Measurements from ENCODE around the gene KIFC3. TPM values are rescaled to one million over a fixed set of nuclear protein-coding genes. Genes with fewer than 3 reads are reported as not detected.
"Not testable (repeated sequence)": the region's sequence is repeated elsewhere in the genome, so short reads cannot be mapped to it uniquely, and the experiment has no call there.

Gene KIFC3
- total and polyA plus RNA-seq, 9 donors: 4.6 to 54.0 (median 23.8) TPM

GRCh38 chr16:57798953-57799599 is 3.2 kb downstream of the KIFC3 start:
- DNase-seq: no peak
- WGBS, 3 donors: 74 to 79% (median 75%) methylated on average over 6 of the region's 6 CpGs
- no peaks in the 10 kb centered on the region for H3K9me3 ChIP-seq
- H3K4me3 ChIP-seq: no peak overlapping the region
- H3K4me1 ChIP-seq (ENCODE audit: insufficient read depth): peaks cover 8% of the 10 kb centered on the region
- intact Hi-C loops (cut with DNase I): loop anchor here in 1 of 4 donors (5.0 kb wide), 1 partner anchor 63 kb away; no protein-coding TSS in a partner anchor
- H3K27ac ChIP-seq: no peak overlapping the region
- TF ChIP-seq CTCF (IDR thresholded peaks at IDR 0.05) (no peak), POLR2A (IDR thresholded peaks at IDR 0.05) (no peak), EP300 (IDR thresholded peaks at IDR 0.05) (no peak)
- no peaks in the 10 kb centered on the region for H3K36me3 ChIP-seq
- no peaks in the 10 kb centered on the region for H3K27me3 ChIP-seq

GRCh38 chr16:57798267-57798810 is 4.0 kb downstream of the KIFC3 start:
- no peaks in the 10 kb centered on the region for H3K36me3 ChIP-seq
- peaks cover 8% of the 10 kb centered on the region for H3K4me1 ChIP-seq (ENCODE audit: insufficient read depth)
- H3K4me3 ChIP-seq: no peak overlapping the region
- DNase-seq: no peak
- H3K27ac ChIP-seq: no peak overlapping the region
- TF ChIP-seq CTCF (IDR thresholded peaks at IDR 0.05): no peak
- no peak for TF ChIP-seq POLR2A (IDR thresholded peaks at IDR 0.05)
- no peak for TF ChIP-seq EP300 (IDR thresholded peaks at IDR 0.05)
- intact Hi-C loops (cut with DNase I): loop anchor here in 1 of 4 donors (5.0 kb wide), 1 partner anchor 64 kb away; no protein-coding TSS in a partner anchor
- no peaks in the 10 kb centered on the region for H3K27me3 ChIP-seq
- H3K9me3 ChIP-seq: no peaks in the 10 kb centered on the region
- WGBS, 3 donors: 85 to 89% (median 89%) methylated on average over 10 to 16 of the region's 16 CpGs

GRCh38 chr16:57797526-57798266 is 4.6 kb downstream of the KIFC3 start:
- Histone ChIP-seq H3K27ac (no peak overlapping the region), H3K9me3 (no peaks in the 10 kb centered on the region), H3K4me3 (no peak overlapping the region), H3K36me3 (no peaks in the 10 kb centered on the region), H3K4me1 (ENCODE audit: insufficient read depth) (peaks cover 8% of the 10 kb centered on the region), H3K27me3 (no peaks in the 10 kb centered on the region)
- intact Hi-C loops (cut with DNase I): loop anchor here in 1 of 4 donors (5.0 kb wide), 1 partner anchor 65 kb away; no protein-coding TSS in a partner anchor
- 83 to 86% (median 86%) methylated on average over 42 of the region's 42 CpGs for WGBS, 3 donors
- DNase-seq: no peak
- no peak for TF ChIP-seq EP300 (IDR thresholded peaks at IDR 0.05)
- no peak for TF ChIP-seq CTCF (IDR thresholded peaks at IDR 0.05)
- no peak for TF ChIP-seq POLR2A (IDR thresholded peaks at IDR 0.05)

GRCh38 chr16:57797216-57797525 is 5.1 kb downstream of the KIFC3 start:
- peaks cover 7% of the 10 kb centered on the region for H3K4me1 ChIP-seq (ENCODE audit: insufficient read depth)
- 83 to 86% (median 86%) methylated on average over 13 of the region's 13 CpGs for WGBS, 3 donors
- no peak overlapping the region for H3K4me3 ChIP-seq
- H3K27ac ChIP-seq: no peak overlapping the region
- DNase-seq: no peak
- no peaks in the 10 kb centered on the region for H3K36me3 ChIP-seq
- TF ChIP-seq EP300 (IDR thresholded peaks at IDR 0.05): no peak
- no peak for TF ChIP-seq POLR2A (IDR thresholded peaks at IDR 0.05)
- TF ChIP-seq CTCF (IDR thresholded peaks at IDR 0.05): no peak
- no peaks in the 10 kb centered on the region for H3K27me3 ChIP-seq
- intact Hi-C loops (cut with DNase I): loop anchor here in 1 of 4 donors (5.0 kb wide), 1 partner anchor 65 kb away; no protein-coding TSS in a partner anchor
- no peaks in the 10 kb centered on the region for H3K9me3 ChIP-seq

- intact Hi-C loops (cut with DNase I): loop anchor here in 1 of 4 donors (5.0 kb wide), 1 partner anchor 66 kb away; no protein-coding TSS in a partner anchor
- not testable (repeated sequence) for H3K27ac ChIP-seq; H3K4me1 ChIP-seq (ENCODE audit: insufficient read depth); H3K27me3 ChIP-seq; H3K9me3 ChIP-seq; H3K4me3 ChIP-seq; DNase-seq; H3K36me3 ChIP-seq
- 85 to 92% (median 90%) methylated on average over 5 of the region's 5 CpGs for WGBS, 3 donors
Observed at GRCh38 chr16:57796014-57796413, 6.3 kb downstream of the KIFC3 start.
